AG08395 (cell line): ENCODE measurements around the gene HOXC13.

ENCODE experiments used
- DNase-seq: peaks from one replicate; pipeline ENCODE4 v3.0.0; 2012; ENCODE audit warnings: mixed read lengths, low spot score

HOXC13 gene

GRCh38 chr12:53939141-53940108 lies 794 bp downstream of the HOXC13 start:
- DNase-seq: peak; percentile 61

GRCh38 chr12:53940443-53941014 lies 1.9 kb downstream of the HOXC13 start:
- no peak for DNase-seq

GRCh38 chr12:53941187-53941586 lies 2.6 kb downstream of the HOXC13 start:
- no peak for DNase-seq

- DNase-seq: no peak
These were observed 3.1 kb downstream of the HOXC13 start for GRCh38 chr12:53941750-53942149.

- DNase-seq: no peak
These were observed 3.9 kb downstream of the HOXC13 start for GRCh38 chr12:53942467-53942997.

- no peak for DNase-seq
These were observed 5.6 kb downstream of the HOXC13 start for GRCh38 chr12:53944209-53944608.

- no peak for DNase-seq
These were observed 6.5 kb downstream of the HOXC13 start for GRCh38 chr12:53944907-53945847.

GRCh38 chr12:53947743-53948142 lies 9.1 kb downstream of the HOXC13 start:
- no peak for DNase-seq

GRCh38 chr12:53948650-53949593 lies 10.3 kb downstream of the HOXC13 start:
- DNase-seq: no peak

GRCh38 chr12:53949631-53950436 lies 11.2 kb downstream of the HOXC13 start:
- no peak for DNase-seq

- DNase-seq: no peak
These were observed 11.8 kb downstream of the HOXC13 start for GRCh38 chr12:53950437-53950773.

GRCh38 chr12:53950789-53951576 lies 12.4 kb downstream of the HOXC13 start:
- DNase-seq: no peak

GRCh38 chr12:53951577-53952334 lies 13.1 kb downstream of the HOXC13 start:
- DNase-seq: no peak

GRCh38 chr12:53952335-53952694 lies 13.7 kb downstream of the HOXC13 start:
- DNase-seq: peak; percentile 26

GRCh38 chr12:53952871-53953734 lies 14.5 kb downstream of the HOXC13 start:
- peak; percentile 29 for DNase-seq

GRCh38 chr12:53953831-53954693 lies 15.4 kb downstream of the HOXC13 start:
- no peak for DNase-seq

GRCh38 chr12:53954694-53955035 lies 16.0 kb downstream of the HOXC13 start, which contains the start of gene HOXC12:
TSS of gene HOXC12 (plus strand) at chr12:53954903. CDS start at chr12:53954930, 27 bp downstream.
- DNase-seq: no peak
